Central memory CD8-positive, alpha-beta T cell (primary cell): Measurements from ENCODE around the gene RETREG3.

Experiments used
- ATAC-seq: fragments of 150-1000 bp; cut with Tn5 transposase; replicated peaks from 2 replicates; pipeline ENCODE4 v1.10.0; 2022; ENCODE audit warnings: mild to moderate bottlenecking, moderate FRiP score, moderate number of reproducible peaks; ENCODE audit not compliant: poor library complexity, severe bottlenecking; ENCODE audit errors: extremely low read depth
- DNase-seq, 2 donors: peaks; one replicate each; pipeline ENCODE4 v3.0.0; 2021; ENCODE audit warnings: low spot score in 2 of 2
- H3K27ac Mint-ChIP-seq: one replicate; pipeline ENCODE4 v1.8.0; 2022; ENCODE audit warnings: low read depth, mild to moderate bottlenecking, moderate library complexity, mixed read lengths
- H3K27me3 Mint-ChIP-seq: one replicate; pipeline ENCODE4 v1.8.0; 2022; ENCODE audit warnings: mixed read lengths
- H3K36me3 Mint-ChIP-seq: one replicate; pipeline ENCODE4 v1.8.0; 2022; ENCODE audit warnings: mild to moderate bottlenecking, moderate library complexity, mixed read lengths; ENCODE audit not compliant: insufficient read depth
- H3K4me1 Mint-ChIP-seq: one replicate; pipeline ENCODE4 v1.8.0; 2022; ENCODE audit warnings: mixed read lengths
- H3K4me3 Mint-ChIP-seq: one replicate; pipeline ENCODE4 v1.8.0; 2022; ENCODE audit warnings: mild to moderate bottlenecking, moderate library complexity, mixed read lengths
- H3K9me3 Mint-ChIP-seq: one replicate; pipeline ENCODE4 v1.8.0; 2022; ENCODE audit warnings: mixed read lengths

RETREG3 gene

GRCh38 chr17:42537826-42538451 lies 71.2 kb downstream of the RETREG3 start:
- H3K4me3 Mint-ChIP-seq = peak overlapping the region; percentile 70
- no peak overlapping the region for H3K27ac Mint-ChIP-seq
- no peaks in the 10 kb centered on the region for H3K27me3 Mint-ChIP-seq
- peaks cover 2% of the 10 kb centered on the region for H3K36me3 Mint-ChIP-seq
- no peaks in the 10 kb centered on the region for H3K9me3 Mint-ChIP-seq
- H3K4me1 Mint-ChIP-seq = peaks cover 41% of the 10 kb centered on the region
- no peak for DNase-seq
- no peak for ATAC-seq

GRCh38 chr17:42537156-42537805 lies 71.9 kb downstream of the RETREG3 start:
- H3K9me3 Mint-ChIP-seq = no peaks in the 10 kb centered on the region
- no peaks in the 10 kb centered on the region for H3K27me3 Mint-ChIP-seq
- no peak overlapping the region for H3K27ac Mint-ChIP-seq
- H3K36me3 Mint-ChIP-seq = peaks cover 2% of the 10 kb centered on the region
- DNase-seq = no peak
- H3K4me1 Mint-ChIP-seq = peaks cover 41% of the 10 kb centered on the region
- ATAC-seq = no peak
- peak overlapping the region; percentile 70 for H3K4me3 Mint-ChIP-seq

- Mint-ChIP-seq H3K4me1 (peaks cover 44% of the 10 kb centered on the region), H3K27ac (no peak overlapping the region), H3K4me3 (peak overlapping the region; percentile 70), H3K27me3 (no peaks in the 10 kb centered on the region), H3K36me3 (peaks cover 4% of the 10 kb centered on the region), H3K9me3 (no peaks in the 10 kb centered on the region)
- peak; percentile 49 for ATAC-seq
- DNase-seq = peak; percentile 32 to 40
Measured at GRCh38 chr17:42536372-42537155, 72.6 kb downstream of the RETREG3 start.

GRCh38 chr17:42536048-42536371 lies 73.2 kb downstream of the RETREG3 start, which contains the start of gene NAGLU:
TSS of gene NAGLU (plus strand) at chr17:42536241. CDS start at chr17:42536273, 32 bp downstream.
- ATAC-seq = peak; percentile 66
- peak; percentile 44 to 58 for DNase-seq
- H3K27ac Mint-ChIP-seq = no peak within 1 kb of the TSS
- H3K9me3 Mint-ChIP-seq = no peaks in the 10 kb centered on the region
- peak within 1 kb of the TSS; percentile 70 for H3K4me3 Mint-ChIP-seq
- peaks cover 5% of the 10 kb centered on the region for H3K36me3 Mint-ChIP-seq
- H3K4me1 Mint-ChIP-seq = peaks cover 44% of the 10 kb centered on the region
- H3K27me3 Mint-ChIP-seq = no peaks in the 10 kb centered on the region

GRCh38 chr17:42535155-42536047 lies 73.8 kb downstream of the RETREG3 start:
- Mint-ChIP-seq H3K9me3 (no peaks in the 10 kb centered on the region), H3K27me3 (no peaks in the 10 kb centered on the region), H3K27ac (no peak overlapping the region), H3K4me1 (peaks cover 44% of the 10 kb centered on the region), H3K4me3 (peak overlapping the region; percentile 70), H3K36me3 (peaks cover 8% of the 10 kb centered on the region)
- ATAC-seq (peak; percentile 17), DNase-seq (no peak)

- H3K27ac Mint-ChIP-seq = no peak overlapping the region
- peak; percentile 33 for ATAC-seq
Measured at GRCh38 chr17:42531455-42532354, 77.5 kb downstream of the RETREG3 start.

GRCh38 chr17:42530952-42531454 lies 78.2 kb downstream of the RETREG3 start:
- Mint-ChIP-seq H3K27ac (no peak overlapping the region), H3K4me3 (peak overlapping the region; percentile 82), H3K9me3 (no peaks in the 10 kb centered on the region), H3K36me3 (peaks cover 10% of the 10 kb centered on the region), H3K27me3 (no peaks in the 10 kb centered on the region), H3K4me1 (peaks cover 46% of the 10 kb centered on the region)
- no peak for DNase-seq
- ATAC-seq = no peak

More at GRCh38 chr17:42531455-42532354, 77.5 kb downstream of the RETREG3 start:
- H3K4me1 Mint-ChIP-seq = peaks cover 48% of the 10 kb centered on the region
- DNase-seq = no peak
- no peaks in the 10 kb centered on the region for H3K27me3 Mint-ChIP-seq
- H3K9me3 Mint-ChIP-seq = no peaks in the 10 kb centered on the region
- H3K36me3 Mint-ChIP-seq = peaks cover 10% of the 10 kb centered on the region
- H3K4me3 Mint-ChIP-seq = peak overlapping the region; percentile 82
